HEK293T (cell line): ENCODE measurements around the gene TSEN2.
"Not testable (repeated sequence)": the region's sequence is repeated elsewhere in the genome, so short reads cannot be mapped to it uniquely, and the experiment has no call there.

ENCODE experiments used
- CTCF ChIA-PET: fragments of 350-600 bp; formaldehyde crosslinking; extraction: SDS; loops from one replicate; lab custom pipeline; 2021; ENCODE audit warnings: antibody characterized with exemption, inconsistent platforms; lab: Yijun Ruan, JAX
- POLR2A ChIA-PET: fragments of 350-600 bp; formaldehyde crosslinking; extraction: SDS; loops from one replicate; lab custom pipeline; 2020; ENCODE audit warnings: antibody characterized with exemption, inconsistent platforms; lab: Yijun Ruan, JAX
- DNase-seq: peaks from one replicate; pipeline ENCODE4 v3.0.0; 2012; ENCODE audit warnings: mixed read lengths; ENCODE audit errors: extremely low spot score
- ARNT ChIP-seq: fragments of 450-650 bp; IDR thresholded peaks from 2 replicates; pipeline ENCODE4 v1.6.1; 2017; ENCODE audit warnings: mild to moderate bottlenecking
- BHLHE40 ChIP-seq: fragments of 450-650 bp; IDR thresholded peaks from 2 replicates; pipeline ENCODE4 v1.6.1; 2016; ENCODE audit warnings: mild to moderate bottlenecking, moderate library complexity, borderline replicate concordance
- CTBP1 ChIP-seq: fragments of 450-650 bp; IDR thresholded peaks from 2 replicates; pipeline ENCODE4 v1.6.1; 2016; ENCODE audit warnings: borderline replicate concordance
- ELF4 ChIP-seq: fragments of 450-650 bp; IDR thresholded peaks from 2 replicates; pipeline ENCODE4 v1.6.1; 2017; ENCODE audit warnings: antibody characterized with exemption
- FOXA1 ChIP-seq: fragments of 450-650 bp; IDR thresholded peaks from 2 replicates; pipeline ENCODE4 v1.6.1; 2016; ENCODE audit warnings: mild to moderate bottlenecking
- FOXK2 ChIP-seq: fragments of 450-650 bp; IDR thresholded peaks from 2 replicates; pipeline ENCODE4 v1.6.1; 2016; ENCODE audit warnings: mild to moderate bottlenecking
- FOXM1 ChIP-seq: fragments of 450-650 bp; IDR thresholded peaks from 2 replicates; pipeline ENCODE4 v1.6.1; 2017; ENCODE audit warnings: mild to moderate bottlenecking, borderline replicate concordance
- HDGF ChIP-seq: fragments of 450-650 bp; IDR thresholded peaks from 2 replicates; pipeline ENCODE4 v1.6.1; 2017; ENCODE audit warnings: antibody characterized with exemption, borderline replicate concordance
- L3MBTL2 ChIP-seq: fragments of 450-650 bp; conservative IDR thresholded peaks from 2 replicates; pipeline ENCODE4 v1.6.1; 2016; ENCODE audit warnings: mild to moderate bottlenecking
- LEF1 ChIP-seq: fragments of 450-650 bp; IDR thresholded peaks from 2 replicates; pipeline ENCODE4 v1.6.1; 2017; ENCODE audit warnings: mild to moderate bottlenecking, borderline replicate concordance
- NFRKB ChIP-seq: fragments of 450-650 bp; IDR thresholded peaks from 2 replicates; pipeline ENCODE4 v1.6.1; 2016; ENCODE audit warnings: mild to moderate bottlenecking, moderate library complexity
- SP1 ChIP-seq: fragments of 450-650 bp; IDR thresholded peaks from 2 replicates; pipeline ENCODE4 v1.6.1; 2017
- SUZ12 ChIP-seq: fragments of 450-650 bp; IDR thresholded peaks from 2 replicates; pipeline ENCODE4 v1.6.1; 2016; ENCODE audit warnings: mild to moderate bottlenecking
- TARDBP ChIP-seq: fragments of 450-650 bp; IDR thresholded peaks from 2 replicates; pipeline ENCODE4 v1.6.1; 2016
- ZNF384 ChIP-seq: fragments of 450-650 bp; IDR thresholded peaks from 2 replicates; pipeline ENCODE4 v1.6.1; 2016
- TF ChIP-seq, protein P1 (sequence below): fragments of 450-650 bp; IDR thresholded peaks from 2 replicates; pipeline ENCODE4 v1.6.1; 2016

The TSEN2 gene

DNA sequence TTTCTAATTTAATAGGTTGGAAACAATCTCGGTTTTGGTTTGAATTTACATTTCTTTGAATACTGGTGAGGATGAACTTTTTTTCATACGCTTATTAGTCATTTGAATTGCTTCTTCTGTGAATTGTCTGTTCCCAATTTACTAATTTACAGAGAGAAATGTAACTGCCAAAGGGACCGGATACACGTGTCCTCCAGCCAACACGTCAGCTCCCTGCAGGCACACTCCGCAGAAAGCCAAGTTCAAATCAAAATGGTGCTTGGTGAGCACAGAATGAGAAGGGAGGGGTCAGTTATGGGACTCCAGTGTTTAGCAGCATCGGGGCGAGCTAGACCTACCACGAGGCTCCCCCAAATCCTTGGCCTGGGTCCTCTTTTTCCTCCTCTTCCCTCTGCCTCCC lies 10.8 kb upstream of the TSEN2 start:
- POLR2A ChIA-PET: interaction anchor here (1.0 kb wide), 1 partner anchor 11 kb away, joined by 3 read pairs; the partner anchor contains the start of gene TSEN2
- TF ChIP-seq BHLHE40: no peak
- no peak for TF ChIP-seq L3MBTL2
- TF ChIP-seq SUZ12: no peak
- no peak for TF ChIP-seq FOXK2
- TF ChIP-seq CTBP1: no peak
- TF ChIP-seq FOXA1: no peak
- no peak for TF ChIP-seq ELF4
- TF ChIP-seq HDGF: no peak
- DNase-seq: no peak
- CTCF ChIA-PET: interaction anchor here (1.2 kb wide), 1 partner anchor 10 kb away, joined by 4 read pairs; the partner anchor contains the start of gene TSEN2

DNA sequence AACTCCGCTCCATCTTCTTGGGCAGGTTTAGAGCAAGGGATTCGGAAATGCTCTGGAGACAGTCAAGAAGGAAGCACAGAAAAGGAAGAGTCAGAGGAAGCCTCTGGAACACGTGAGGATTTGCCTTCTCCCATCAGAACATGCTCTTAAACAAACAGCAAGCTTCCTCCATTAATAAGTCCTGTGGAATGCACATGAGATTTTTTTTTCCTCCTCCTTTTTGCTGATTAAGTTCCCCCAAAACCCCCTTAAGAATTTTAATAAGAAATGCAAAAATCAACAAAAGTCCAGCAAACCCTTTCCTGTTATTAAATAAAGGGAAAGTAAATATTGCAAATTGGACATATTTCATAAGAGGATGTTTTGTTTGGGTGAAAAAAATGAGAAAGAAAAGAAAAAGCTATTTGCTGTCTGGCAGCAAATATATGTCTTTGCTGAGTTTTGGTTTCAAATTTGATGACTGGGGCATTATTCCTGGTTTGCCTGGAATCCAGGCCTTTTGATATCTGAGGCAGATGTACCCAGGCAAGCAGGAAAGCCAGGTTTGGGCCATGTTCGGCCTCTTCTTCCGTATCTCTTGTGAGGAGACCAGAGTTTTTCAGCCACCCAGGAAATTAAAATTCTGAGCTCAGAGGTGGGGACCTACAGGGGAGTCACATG lies 7.9 kb upstream of the TSEN2 start:
- ChIA-PET POLR2A (interaction anchor here (1.2 kb wide), 1 partner anchor 8 kb away, joined by 3 read pairs; the partner anchor contains the start of gene TSEN2), CTCF (no interaction called here)
- no peak for DNase-seq
- TF ChIP-seq, protein P1, sequence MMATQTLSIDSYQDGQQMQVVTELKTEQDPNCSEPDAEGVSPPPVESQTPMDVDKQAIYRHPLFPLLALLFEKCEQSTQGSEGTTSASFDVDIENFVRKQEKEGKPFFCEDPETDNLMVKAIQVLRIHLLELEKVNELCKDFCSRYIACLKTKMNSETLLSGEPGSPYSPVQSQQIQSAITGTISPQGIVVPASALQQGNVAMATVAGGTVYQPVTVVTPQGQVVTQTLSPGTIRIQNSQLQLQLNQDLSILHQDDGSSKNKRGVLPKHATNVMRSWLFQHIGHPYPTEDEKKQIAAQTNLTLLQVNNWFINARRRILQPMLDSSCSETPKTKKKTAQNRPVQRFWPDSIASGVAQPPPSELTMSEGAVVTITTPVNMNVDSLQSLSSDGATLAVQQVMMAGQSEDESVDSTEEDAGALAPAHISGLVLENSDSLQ: no peak
- TF ChIP-seq FOXM1: no peak
- no peak for TF ChIP-seq FOXA1
- TF ChIP-seq LEF1: no peak
- no peak for TF ChIP-seq CTBP1
- TF ChIP-seq BHLHE40: no peak
- no peak for TF ChIP-seq SUZ12
- TF ChIP-seq ZNF384: no peak
- TF ChIP-seq SP1: no peak
- no peak for TF ChIP-seq FOXK2
- TF ChIP-seq ARNT: no peak
- no peak for TF ChIP-seq ELF4
- TF ChIP-seq TARDBP: no peak
- TF ChIP-seq HDGF: no peak
- TF ChIP-seq L3MBTL2: no peak

DNA sequence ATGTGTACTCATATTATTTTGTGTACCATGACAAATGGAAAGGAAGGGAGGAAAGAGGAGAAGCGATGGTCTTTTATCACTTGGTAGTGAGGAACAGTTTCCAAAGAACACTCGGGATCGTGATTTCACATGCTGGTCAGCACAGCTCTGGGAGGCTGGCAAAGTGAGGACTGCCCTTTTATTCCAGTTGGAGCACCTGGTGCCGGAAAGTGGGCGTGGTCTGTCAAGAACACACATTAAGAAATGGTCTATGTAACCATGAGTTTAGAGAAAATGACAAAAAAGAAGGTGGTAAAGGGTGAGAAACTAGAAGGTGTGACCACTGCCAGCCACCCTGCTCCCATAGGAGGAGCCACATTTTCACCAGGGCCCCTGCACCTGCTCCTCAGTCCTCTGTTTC lies 7.0 kb upstream of the TSEN2 start:
- CTCF ChIA-PET: no interaction called here
- TF ChIP-seq FOXA1: no peak
- TF ChIP-seq FOXM1: no peak
- TF ChIP-seq L3MBTL2: no peak
- no peak for TF ChIP-seq SUZ12
- no peak for DNase-seq
- POLR2A ChIA-PET: no interaction called here

DNA sequence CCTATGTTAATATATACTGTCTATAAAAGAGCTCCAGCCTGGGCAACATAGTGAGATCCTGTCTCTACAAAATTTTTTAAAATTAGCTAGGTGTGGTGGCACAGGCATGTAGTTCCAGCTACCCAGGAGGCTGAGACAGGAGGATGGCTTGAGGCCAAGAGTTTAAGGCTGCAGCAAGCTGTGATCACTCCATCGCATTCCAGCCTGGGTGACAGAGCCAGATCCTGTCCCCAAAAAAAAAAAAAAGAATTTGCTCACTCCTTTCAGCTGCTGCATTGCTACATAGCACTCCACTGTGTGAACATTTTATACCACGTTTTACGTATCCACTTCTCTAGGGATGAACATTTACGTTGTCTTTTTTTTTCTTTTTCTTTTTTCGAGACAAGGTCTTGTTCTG lies 6.0 kb upstream of the TSEN2 start:
- ChIA-PET CTCF (interaction anchor here (0.6 to 2.1 kb wide), 4 partner anchors 343 to 482 kb away, joined by 3 to 28 read pairs (median 3); no protein-coding TSS in a partner anchor), POLR2A (no interaction called here)
- no peak for DNase-seq
- no peak for TF ChIP-seq L3MBTL2
- TF ChIP-seq FOXM1: no peak
- no peak for TF ChIP-seq FOXK2
- no peak for TF ChIP-seq ELF4
- no peak for TF ChIP-seq ZNF384
- no peak for TF ChIP-seq BHLHE40
- TF ChIP-seq FOXA1: no peak
- no peak for TF ChIP-seq HDGF
- TF ChIP-seq LEF1: no peak
- TF ChIP-seq ARNT: no peak
- no peak for TF ChIP-seq NFRKB
- no peak for TF ChIP-seq SUZ12
- TF ChIP-seq SP1: no peak
- no peak for TF ChIP-seq TARDBP
- TF ChIP-seq, protein P1: no peak
- TF ChIP-seq CTBP1: no peak

DNA sequence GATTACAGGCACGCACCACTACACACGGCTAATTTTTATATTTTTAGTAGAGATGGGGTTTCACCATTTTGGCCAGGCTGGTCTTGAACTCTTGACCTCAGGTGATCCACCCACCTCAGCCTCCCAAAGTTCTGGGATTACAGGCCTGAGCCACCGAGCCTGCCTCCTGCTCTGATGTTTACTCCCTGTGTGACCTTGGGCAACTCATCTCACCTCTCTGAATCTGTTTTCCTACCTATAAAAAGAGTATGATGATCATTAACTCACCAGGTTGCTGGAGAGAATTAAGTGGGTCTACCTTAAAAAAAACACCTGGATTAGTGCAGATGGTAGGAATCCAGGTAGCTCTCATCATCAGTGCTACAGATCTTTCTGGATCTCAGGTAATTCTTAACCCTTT lies 5.1 kb upstream of the TSEN2 start:
- CTCF ChIA-PET: interaction anchor here (0.6 to 2.1 kb wide), 10 partner anchors 9 to 346 kb away, joined by 3 to 28 read pairs (median 4); no protein-coding TSS in a partner anchor
- POLR2A ChIA-PET, DNase-seq: not testable (repeated sequence)

DNA sequence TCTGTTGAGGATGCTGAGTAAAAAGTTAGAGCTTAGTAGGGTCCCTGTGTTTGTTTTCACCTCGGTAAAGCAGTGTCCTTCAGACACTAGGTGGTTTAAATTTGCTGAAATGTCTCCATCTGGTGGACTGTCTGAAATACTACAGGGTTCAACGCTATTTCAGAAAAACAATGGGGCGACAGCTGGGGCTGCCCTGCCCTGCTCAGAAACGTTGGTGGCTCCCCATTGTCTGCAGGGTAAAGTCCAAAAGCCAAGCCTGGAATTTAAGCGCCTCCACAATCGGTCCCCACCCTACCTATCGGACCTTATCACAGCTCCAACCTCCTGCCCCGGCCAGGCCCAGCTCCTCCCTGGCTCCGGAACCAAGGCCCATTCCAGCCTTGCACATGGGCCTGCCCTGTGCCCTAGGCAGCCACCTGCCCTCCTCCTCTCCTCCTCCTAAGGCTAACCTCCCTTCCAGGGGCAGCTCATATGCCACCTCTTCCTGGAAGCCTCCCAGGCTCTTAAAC lies 4.3 kb upstream of the TSEN2 start:
- DNase-seq: peak; percentile 68
- POLR2A ChIA-PET: interaction anchor here (0.9 kb wide), 1 partner anchor 86 kb away, joined by 3 read pairs; no protein-coding TSS in a partner anchor

More for the DNA sequence above, 4.3 kb upstream of the TSEN2 start:
- CTCF ChIA-PET: interaction anchor here (0.7 to 2.1 kb wide), 10 partner anchors 10 to 347 kb away, joined by 3 to 28 read pairs (median 4); no protein-coding TSS in a partner anchor
- TF ChIP-seq HDGF: no peak
- TF ChIP-seq FOXA1: no peak
- TF ChIP-seq CTBP1: no peak
- TF ChIP-seq LEF1: no peak
- TF ChIP-seq ZNF384: no peak
- TF ChIP-seq NFRKB: no peak
- no peak for TF ChIP-seq TARDBP
- no peak for TF ChIP-seq L3MBTL2
- TF ChIP-seq, protein P1: no peak
- TF ChIP-seq SUZ12: no peak
